ENCODE data around the gene IFTAP.

IFTAP gene

DNA sequence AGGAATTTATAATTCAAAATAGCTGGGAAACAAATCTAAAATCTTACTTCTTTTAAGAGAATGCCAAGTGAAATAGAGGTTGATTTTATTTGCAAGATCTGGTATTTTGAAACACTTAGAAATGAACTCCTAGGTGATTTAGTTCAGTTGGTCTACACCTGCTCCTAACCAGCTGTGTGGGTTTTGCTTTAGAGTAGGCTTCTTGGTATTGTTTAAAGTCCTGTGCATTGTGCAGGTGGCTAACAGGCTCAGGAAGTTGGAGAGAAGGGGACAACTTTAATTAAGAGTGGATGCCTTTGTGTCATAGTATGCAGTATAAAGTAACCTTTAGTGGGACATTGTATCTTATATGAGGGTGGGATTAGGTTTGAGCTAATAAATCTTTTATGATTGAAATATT is 7.8 kb downstream of the IFTAP start:
- H3K27me3 ChIP-seq (ENCODE audit: control insufficient read depth, insufficient read depth, low read length): no peaks in the 10 kb centered on the region
- no peak overlapping the region for H3K27ac ChIP-seq
- no peak overlapping the region for H3K9ac ChIP-seq
- H3K4me2 ChIP-seq (ENCODE audit: low read length): no peak overlapping the region
- no peak for TF ChIP-seq CTCF (IDR thresholded peaks at IDR 0.05)
- peaks cover 4% of the 10 kb centered on the region for H3K79me2 ChIP-seq
- H3K9me3 ChIP-seq (ENCODE audit: control insufficient read depth, low read length): no peaks in the 10 kb centered on the region
- no peak overlapping the region for H2AFZ ChIP-seq
- no peaks in the 10 kb centered on the region for H3K4me1 ChIP-seq
- H3K36me3 ChIP-seq (ENCODE audit: control insufficient read depth, insufficient read depth, low read length): no peaks in the 10 kb centered on the region
- no peak overlapping the region for H3K4me3 ChIP-seq (ENCODE audit: low read depth, low read length)

GRCh38 chr11:36605221-36606216 is 11.2 kb downstream of the IFTAP start:
- H3K27ac ChIP-seq: no peak overlapping the region
- H3K36me3 ChIP-seq (ENCODE audit: control insufficient read depth, insufficient read depth, low read length): no peaks in the 10 kb centered on the region
- H3K4me2 ChIP-seq (ENCODE audit: low read length): no peak overlapping the region
- no peak overlapping the region for H2AFZ ChIP-seq
- no peaks in the 10 kb centered on the region for H3K4me1 ChIP-seq
- no peaks in the 10 kb centered on the region for H3K27me3 ChIP-seq (ENCODE audit: control insufficient read depth, insufficient read depth, low read length)
- peaks cover 4% of the 10 kb centered on the region for H3K79me2 ChIP-seq
- no peak for TF ChIP-seq CTCF (IDR thresholded peaks at IDR 0.05)
- H3K4me3 ChIP-seq (ENCODE audit: low read depth, low read length): no peak overlapping the region
- H3K9me3 ChIP-seq (ENCODE audit: control insufficient read depth, low read length): no peaks in the 10 kb centered on the region
- H3K9ac ChIP-seq: no peak overlapping the region

DNA sequence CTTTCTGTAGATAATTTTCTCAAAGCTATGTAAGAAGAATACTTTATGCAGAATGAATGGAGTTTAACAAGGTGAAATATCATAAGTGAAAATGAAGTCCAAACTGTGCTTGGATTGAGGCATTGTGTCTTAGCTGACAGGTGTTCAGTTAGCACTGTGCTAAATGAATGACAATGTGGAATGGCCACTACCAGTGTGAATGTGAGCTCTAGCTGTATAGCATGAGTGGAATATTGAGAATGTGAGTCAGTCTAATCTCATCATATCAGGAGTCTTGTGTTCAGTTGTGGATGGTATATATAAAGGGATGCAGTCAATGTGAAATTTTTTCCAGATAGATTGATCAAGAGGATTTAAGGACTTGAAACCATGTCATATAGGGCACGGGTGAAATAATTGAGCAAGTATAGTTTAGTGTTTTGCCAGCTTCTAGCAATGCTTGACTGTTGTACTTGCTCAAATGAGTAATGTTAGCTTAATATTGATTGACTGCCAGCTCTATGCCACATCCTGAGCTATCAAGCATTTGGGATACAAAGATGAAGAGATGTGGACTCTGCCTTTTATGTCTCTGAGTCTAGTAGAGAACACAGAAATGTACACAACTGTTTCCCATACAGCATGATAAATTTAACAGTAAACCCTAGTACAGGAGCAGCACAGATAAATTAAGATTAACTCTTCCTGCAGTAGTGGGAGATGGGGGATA is 14.3 kb downstream of the IFTAP start:
- H3K4me3 ChIP-seq (ENCODE audit: low read depth, low read length): no peak overlapping the region
- H2AFZ ChIP-seq: no peak overlapping the region
- H3K9ac ChIP-seq: no peak overlapping the region
- H3K79me2 ChIP-seq: no peaks in the 10 kb centered on the region
- H3K36me3 ChIP-seq (ENCODE audit: control insufficient read depth, insufficient read depth, low read length): no peaks in the 10 kb centered on the region
- H3K27ac ChIP-seq: no peak overlapping the region
- no peaks in the 10 kb centered on the region for H3K4me1 ChIP-seq
- no peak overlapping the region for H3K4me2 ChIP-seq (ENCODE audit: low read length)
- H3K9me3 ChIP-seq (ENCODE audit: control insufficient read depth, low read length): no peaks in the 10 kb centered on the region
- no peaks in the 10 kb centered on the region for H3K27me3 ChIP-seq (ENCODE audit: control insufficient read depth, insufficient read depth, low read length)
- no peak for TF ChIP-seq CTCF (IDR thresholded peaks at IDR 0.05)

GRCh38 chr11:36609383-36609782 is 15.1 kb downstream of the IFTAP start:
- Histone ChIP-seq H3K27ac (no peak overlapping the region), H3K4me3 (ENCODE audit: low read depth, low read length) (no peak overlapping the region), H3K36me3 (ENCODE audit: control insufficient read depth, insufficient read depth, low read length) (no peaks in the 10 kb centered on the region), H3K4me2 (ENCODE audit: low read length) (no peak overlapping the region), H3K9me3 (ENCODE audit: control insufficient read depth, low read length) (no peaks in the 10 kb centered on the region), H2AFZ (no peak overlapping the region), H3K27me3 (ENCODE audit: control insufficient read depth, insufficient read depth, low read length) (no peaks in the 10 kb centered on the region), H3K79me2 (no peaks in the 10 kb centered on the region), H3K9ac (no peak overlapping the region), H3K4me1 (no peaks in the 10 kb centered on the region)
- TF ChIP-seq CTCF (IDR thresholded peaks at IDR 0.05): no peak

Data from parathyroid adenoma (tissue), 2 donors.